RWPE1 (cell line): ENCODE measurements around the gene WDR86.

ENCODE experiments used
- CTCF ChIA-PET: fragments of 350-600 bp; sonication (Branson Sonifier 250); formaldehyde crosslinking; extraction: SDS; loops from one replicate; lab custom pipeline; 2021; lab: Yijun Ruan, JAX
- POLR2A ChIA-PET: fragments of 400-600 bp; formaldehyde crosslinking; extraction: SDS; loops from one replicate; lab custom pipeline; 2020; ENCODE audit warnings: antibody characterized with exemption; ENCODE audit not compliant: low non-redundant PET; lab: Yijun Ruan, JAX
- DNase-seq: peaks from one replicate; pipeline ENCODE4 v3.0.0; 2012; ENCODE audit warnings: low spot score
- H3K27ac ChIP-seq: fragments of 450-650 bp; 2 replicates; pipeline ENCODE4 v1.5.1; 2017
- CTCF ChIP-seq: fragments of 450-650 bp; conservative IDR thresholded peaks from 2 replicates; pipeline ENCODE4 v1.5.1; 2017; ENCODE audit warnings: low read depth, mild to moderate bottlenecking

Gene WDR86

GRCh38 chr7:151436446-151437158 is 26.8 kb upstream of the WDR86 start:
- no peak for DNase-seq
- TF ChIP-seq CTCF, result no peak
- H3K27ac ChIP-seq, result no peak overlapping the region
- ChIA-PET POLR2A (no interaction called here), CTCF (no interaction called here)

- no peak for TF ChIP-seq CTCF
- H3K27ac ChIP-seq, result no peak overlapping the region
- DNase-seq, result no peak
- ChIA-PET POLR2A (no interaction called here), CTCF (no interaction called here)
Observed at GRCh38 chr7:151435971-151436370, 26.1 kb upstream of the WDR86 start.

- TF ChIP-seq CTCF, result no peak
- ChIA-PET CTCF (no interaction called here), POLR2A (no interaction called here)
- H3K27ac ChIP-seq, result no peak overlapping the region
- no peak for DNase-seq
Observed at GRCh38 chr7:151435103-151435916, 25.5 kb upstream of the WDR86 start.

- no peak for DNase-seq
- no peak for TF ChIP-seq CTCF
- ChIA-PET POLR2A (no interaction called here), CTCF (no interaction called here)
- H3K27ac ChIP-seq, result no peak overlapping the region
Observed at GRCh38 chr7:151434549-151434948, 24.7 kb upstream of the WDR86 start.

GRCh38 chr7:151433721-151434400 is 24.0 kb upstream of the WDR86 start:
- POLR2A ChIA-PET, result no interaction called here
- no peak for TF ChIP-seq CTCF
- no peak overlapping the region; the same call in 1 of the 2 replicates for H3K27ac ChIP-seq
- no peak for DNase-seq
- CTCF ChIA-PET, result no interaction called here

GRCh38 chr7:151432658-151433521 is 23.1 kb upstream of the WDR86 start:
- no peak for DNase-seq
- H3K27ac ChIP-seq, result peak overlapping the region; percentile 54
- TF ChIP-seq CTCF, result no peak
- POLR2A ChIA-PET, result no interaction called here
- CTCF ChIA-PET, result no interaction called here
